H1 (cell line): Measurements from ENCODE around the gene RAD51C. TPM values are rescaled to one million over a fixed set of nuclear protein-coding genes. Genes with fewer than 3 reads are reported as not detected.

Experiments used
- CTCF ChIA-PET: fragments of 300-600 bp; sonication (Branson Sonifier 250); formaldehyde crosslinking; loops from one replicate; lab custom pipeline; 2021; ENCODE audit not compliant: partially characterized antibody; lab: Charles Lee
- POLR2A ChIA-PET: fragments of 300-600 bp; sonication (Branson Sonifier 250); formaldehyde crosslinking; loops from one replicate; lab custom pipeline; 2021; ENCODE audit warnings: inconsistent platforms; ENCODE audit not compliant: partially characterized antibody; lab: Charles Lee
- DNase-seq, 2 experiments: peaks; one replicate each; pipeline versions ENCODE4 v3.0.0 to v3.0.0-alpha.2; 2010 to 2022; ENCODE audit warnings: low spot score in 2 of 2, low read depth in 1 of 2, mixed read lengths in 1 of 2
- FAIRE-seq: peaks from 2 replicates; lab custom pipeline; 2011; peaks lifted over from hg19 to GRCh38; lab: Jason Lieb, UNC
- H2AFZ ChIP-seq: 2 replicates; pipeline ENCODE4 v1.8.1; 2012; ENCODE audit warnings: low read length, inconsistent platforms
- H2AK5ac ChIP-seq: 2 replicates; pipeline ENCODE4 v1.6.1; 2013; ENCODE audit warnings: low read depth, low read length
- H2BK120ac ChIP-seq: replicated peaks from 2 replicates; pipeline ENCODE3; 2013; ENCODE audit warnings: low read depth, low read length, inconsistent platforms
- H2BK12ac ChIP-seq: 2 replicates; pipeline ENCODE4 v1.6.1; 2013; ENCODE audit warnings: low read depth, low read length
- H2BK15ac ChIP-seq: 2 replicates; pipeline ENCODE4 v1.6.1; 2013; ENCODE audit warnings: low read length
- H2BK20ac ChIP-seq: 2 replicates; pipeline ENCODE4 v1.6.1; 2013; ENCODE audit warnings: low read length
- H2BK5ac ChIP-seq: 2 replicates; pipeline ENCODE4 v1.6.1; 2013; ENCODE audit warnings: low read depth, low read length
- H3K14ac ChIP-seq: 2 replicates; pipeline ENCODE4 v1.6.1; 2013; ENCODE audit warnings: inconsistent platforms; ENCODE audit not compliant: insufficient read length
- H3K18ac ChIP-seq: 2 replicates; pipeline ENCODE4 v1.6.1; 2013; ENCODE audit warnings: low read length; ENCODE audit errors: extremely low read depth
- H3K23ac ChIP-seq: 2 replicates; pipeline ENCODE4 v1.6.1; 2013; ENCODE audit warnings: inconsistent platforms; ENCODE audit not compliant: insufficient read length
- H3K23me2 ChIP-seq: 2 replicates; pipeline ENCODE4 v1.6.1; 2013; ENCODE audit warnings: low read depth, low read length
- H3K27ac ChIP-seq: 2 replicates; pipeline ENCODE4 v1.6.1; 2011; ENCODE audit warnings: low read depth, low read length, inconsistent platforms
- H3K27me3 ChIP-seq, 4 experiments: replicated peaks in 1 of 4; 1 replicate in 1 of 4; 2 replicates in 3 of 4; pipeline versions ENCODE4 v1.6.1 to v1.8.1; 2011 to 2013; ENCODE audit warnings: low read length in 3 of 4, mild to moderate bottlenecking in 3 of 4, inconsistent platforms in 2 of 4, mixed read lengths in 2 of 4, moderate library complexity in 1 of 4; ENCODE audit not compliant: control insufficient read depth in 3 of 4, insufficient read depth in 3 of 4; ENCODE audit errors: extremely low read depth in 1 of 4
- H3K36me3 ChIP-seq, 4 experiments: 2 replicates each; pipeline versions ENCODE4 v1.6.1 to v1.8.1; 2011 to 2013; ENCODE audit warnings: mild to moderate bottlenecking in 4 of 4, low read length in 3 of 4, moderate library complexity in 2 of 4, control low read depth in 1 of 4, inconsistent platforms in 1 of 4; ENCODE audit not compliant: insufficient read depth in 4 of 4, control insufficient read depth in 2 of 4
- H3K4ac ChIP-seq: replicated peaks from 2 replicates; pipeline ENCODE3; 2013; ENCODE audit warnings: low read length, low read depth, mixed read lengths, inconsistent platforms; ENCODE audit not compliant: insufficient read length
- H3K4me1 ChIP-seq, 4 experiments: replicated peaks in 1 of 4; 1 replicate in 1 of 4; 2 replicates in 3 of 4; pipeline versions ENCODE4 v1.6.1 to v1.8.1; 2011 to 2013; ENCODE audit warnings: low read length in 3 of 4, inconsistent platforms in 2 of 4, mixed read lengths in 1 of 4; ENCODE audit not compliant: insufficient read depth in 4 of 4, control insufficient read depth in 3 of 4
- H3K4me2 ChIP-seq, 2 experiments: 2 replicates each; pipeline versions ENCODE4 v1.6.1 to v1.8.1; 2011 to 2013; ENCODE audit warnings: low read depth in 2 of 2, low read length in 2 of 2, control low read depth in 1 of 2, inconsistent platforms in 1 of 2, mild to moderate bottlenecking in 1 of 2; ENCODE audit not compliant: insufficient read depth in 1 of 2
- H3K4me3 ChIP-seq, 4 experiments: fragments of 200-600, 300-600 bp in 1 of 4; sonication (generic), shearing (Covaris generic), sonication (Bioruptor Twin) in 1 of 4; 2 replicates each; pipeline versions ENCODE4 v1.5.1 to v1.8.1; 2011 to 2016; ENCODE audit warnings: low read length in 4 of 4, low read depth in 3 of 4, control low read depth in 2 of 4, inconsistent platforms in 2 of 4, mild to moderate bottlenecking in 2 of 4, mixed read lengths in 1 of 4, moderate library complexity in 1 of 4; ENCODE audit not compliant: insufficient read depth in 2 of 4; ENCODE audit errors: extremely low read depth in 1 of 4
- H3K56ac ChIP-seq: replicated peaks from 2 replicates; pipeline ENCODE3; 2013; ENCODE audit warnings: low read depth, mild to moderate bottlenecking, mixed read lengths, low read length, inconsistent platforms; ENCODE audit not compliant: insufficient read length
- H3K79me1 ChIP-seq: 2 replicates; pipeline ENCODE4 v1.6.1; 2013; ENCODE audit warnings: low read depth, low read length, control low read depth
- H3K79me2 ChIP-seq, 2 experiments: 2 replicates each; pipeline versions ENCODE4 v1.6.1 to v1.8.1; 2012 to 2013; ENCODE audit warnings: low read length in 2 of 2, mild to moderate bottlenecking in 2 of 2, inconsistent platforms in 1 of 2; ENCODE audit not compliant: insufficient read depth in 2 of 2, control insufficient read depth in 1 of 2
- H3K9ac ChIP-seq, 4 experiments: replicated peaks in 1 of 4; 1 replicate in 1 of 4; 2 replicates in 3 of 4; pipeline versions ENCODE4 v1.6.1 to v1.8.1; 2011 to 2013; ENCODE audit warnings: low read depth in 3 of 4, low read length in 3 of 4, control low read depth in 2 of 4, mild to moderate bottlenecking in 2 of 4, moderate library complexity in 2 of 4, inconsistent platforms in 1 of 4; ENCODE audit errors: extremely low read depth in 1 of 4
- H3K9me3 ChIP-seq, 2 experiments: 2 replicates each; pipeline versions ENCODE4 v1.6.1 to v1.8.1; 2012 to 2013; ENCODE audit warnings: mild to moderate bottlenecking in 2 of 2, moderate library complexity in 2 of 2, control low read depth in 1 of 2, inconsistent platforms in 1 of 2, low read depth in 1 of 2, low read length in 1 of 2, mixed read lengths in 1 of 2; ENCODE audit not compliant: insufficient read depth in 2 of 2
- H4K20me1 ChIP-seq, 2 experiments: replicated peaks in 1 of 2; 2 replicates each; pipeline versions ENCODE3 to v1.8.1; 2011 to 2013; ENCODE audit warnings: inconsistent platforms in 2 of 2, low read length in 2 of 2, mild to moderate bottlenecking in 1 of 2; ENCODE audit not compliant: insufficient read depth in 2 of 2, control insufficient read depth in 1 of 2
- H4K5ac ChIP-seq: 2 replicates; pipeline ENCODE4 v1.6.1; 2013; ENCODE audit warnings: low read length, low read depth, mixed read lengths, inconsistent platforms; ENCODE audit not compliant: insufficient read length
- H4K8ac ChIP-seq: 2 replicates; pipeline ENCODE4 v1.8.0; 2013; ENCODE audit warnings: mild to moderate bottlenecking, moderate library complexity, low read length, inconsistent platforms; ENCODE audit not compliant: insufficient read depth; ENCODE audit errors: extremely low read depth
- H4K91ac ChIP-seq: replicated peaks from 2 replicates; pipeline ENCODE3; 2013; ENCODE audit warnings: low read length, mixed read lengths, inconsistent platforms; ENCODE audit not compliant: insufficient read length
- ATF3 ChIP-seq: IDR thresholded peaks from 2 replicates; pipeline ENCODE4 v1.6.1; 2011; ENCODE audit warnings: low read depth, mild to moderate bottlenecking, low read length; ENCODE audit not compliant: insufficient read depth
- CBX5 ChIP-seq: fragments of 300-800, 300-1000 bp; sonication (generic); IDR thresholded peaks from 2 replicates; pipeline ENCODE4 v1.7.1; 2016; ENCODE audit warnings: antibody characterized with exemption, low read length, low read depth
- CHD2 ChIP-seq: IDR thresholded peaks from 2 replicates; pipeline ENCODE4 v1.6.1; 2012; ENCODE audit warnings: low read length, improper control_type of control experiment
- E2F6 ChIP-seq: IDR thresholded peaks from 2 replicates; pipeline ENCODE4 v1.6.1; 2012; ENCODE audit warnings: inconsistent platforms
- FOSL1 ChIP-seq: IDR thresholded peaks from 2 replicates; pipeline ENCODE4 v1.6.1; 2011; ENCODE audit warnings: mild to moderate bottlenecking, low read depth, low read length, moderate library complexity; ENCODE audit not compliant: insufficient read depth
- JUND ChIP-seq: IDR thresholded peaks from 2 replicates; pipeline ENCODE4 v1.6.1; 2011; ENCODE audit warnings: mild to moderate bottlenecking, improper control_type of control experiment, low read length
- MAX ChIP-seq: IDR thresholded peaks from 2 replicates; pipeline ENCODE4 v1.6.1; 2012; ENCODE audit warnings: inconsistent platforms
- POU5F1 ChIP-seq: IDR thresholded peaks from 2 replicates; pipeline ENCODE4 v1.6.1; 2011; ENCODE audit warnings: low read depth, mild to moderate bottlenecking, low read length, moderate library complexity
- SIN3A ChIP-seq, 2 experiments: IDR thresholded peaks in 1 of 2; conservative IDR thresholded peaks in 1 of 2; 2 replicates each; pipeline ENCODE4 v1.6.1; 2011 to 2012; ENCODE audit warnings: low read length in 2 of 2, improper control_type of control experiment in 1 of 2, low read depth in 1 of 2, mild to moderate bottlenecking in 1 of 2
- WGBS, 2 experiments: shearing (Covaris generic) in 1 of 2; methylation state at CpG; one replicate each; pipeline versions ENCODE4 v1.1.6 to v1.1.7; 2013 to 2015; ENCODE audit warnings: low lambda C conversion rate in 2 of 2, mixed read lengths in 2 of 2, inconsistent platforms in 1 of 2, low coverage in 1 of 2, missing lambda C conversion rate in 1 of 2; ENCODE audit not compliant: insufficient replicate concordance in 2 of 2, insufficient coverage in 1 of 2, insufficient read length in 1 of 2; ENCODE audit errors: extremely low coverage in 1 of 2, missing lambda C conversion rate in 1 of 2; 5-methylcytosine and 5-hydroxymethylcytosine counted together
- polyA plus RNA-seq, 7 experiments: library from polyadenylated mRNA; depleted of rRNA in 3 of 7; stranded (reverse) in 5 of 7; unstranded in 2 of 7; fragments of >200 nt in 5 of 7; fragments of 200-250 nt in 2 of 7; gene quantifications; 1 replicate in 5 of 7; 2 replicates in 1 of 7; 4 replicates in 1 of 7; pipeline versions ENCODE4 v1.2.1 to v1.2.3, GENCODE V29; 2011 to 2013; ENCODE audit warnings: missing spikeins in 2 of 7, mixed read lengths in 2 of 7
- total RNA-seq: library from RNA; stranded (reverse); fragmentation: NEBNext Ultra II Directional; extraction: Animal tissue kit (Norgen Biotek cat#: 25700); gene quantifications from 2 replicates; pipeline ENCODE4 v1.2.1, GENCODE V29; 2021

RAD51C gene
- total and polyA plus RNA-seq, 2 of the 8 experiments (the other 6 are each of a cell fraction or from before 2014, with no cell fraction given): 10.4 to 21.7 TPM

GRCh38 chr17:58722274-58722673 is 29.9 kb downstream of the RAD51C start:
- WGBS, 2 experiments: 97% methylated on average over 1 of the region's 1 CpG; no CpG with 5 or more reads in 1 of the 2 experiments
- POLR2A ChIA-PET: interaction anchor here (0.7 kb wide), 1 partner anchor 238 kb away, joined by 3 read pairs; no protein-coding TSS in a partner anchor
- DNase-seq: no peak
- Histone ChIP-seq H2BK15ac (no peak overlapping the region), H4K5ac (no peak overlapping the region), H2AK5ac (no peak overlapping the region), H3K79me2 (no peaks in the 10 kb centered on the region), H4K20me1 (no peaks in the 10 kb centered on the region), H3K23ac (no peak overlapping the region), H3K4me3 (no peak overlapping the region), H3K18ac (no peak overlapping the region), H3K79me1 (no peaks in the 10 kb centered on the region), H3K14ac (no peak overlapping the region), H3K9me3 (no peaks in the 10 kb centered on the region), H2BK20ac (no peak overlapping the region), H3K56ac (no peak overlapping the region), H2BK120ac (peak overlapping the region; percentile 33), H3K9ac (no peak overlapping the region), H3K23me2 (no peaks in the 10 kb centered on the region), H3K27ac (no peak overlapping the region), H3K4me1 (no peaks in the 10 kb centered on the region), H3K36me3 (no peaks in the 10 kb centered on the region), H3K4ac (no peak overlapping the region), H3K4me2 (no peak overlapping the region), H4K8ac (no peak overlapping the region), H2AFZ (no peak overlapping the region), H2BK12ac (no peak overlapping the region), H2BK5ac (no peak overlapping the region), H4K91ac (no peak overlapping the region), H3K27me3 (no peaks in the 10 kb centered on the region)
- FAIRE-seq: no peak
- CTCF ChIA-PET: interaction anchor here (2.0 kb wide), 1 partner anchor 12 kb away, joined by 6 read pairs; no protein-coding TSS in a partner anchor
- TF ChIP-seq SIN3A (conservative IDR thresholded peaks at IDR 0.05 in 1 of 2, IDR thresholded peaks at IDR 0.05 in 1 of 2; ENCODE audit: low read depth in 1 of 2, low read length in 2 of 2): no peak
- TF ChIP-seq E2F6: no peak
- no peak for TF ChIP-seq MAX
- TF ChIP-seq POU5F1: no peak
- no peak for TF ChIP-seq FOSL1
- TF ChIP-seq CBX5: no peak
- no peak for TF ChIP-seq ATF3
- no peak for TF ChIP-seq CHD2
- TF ChIP-seq JUND: no peak
